ENCODE data around the gene AP3B2. TPM values are rescaled to one million over a fixed set of nuclear protein-coding genes. Genes with fewer than 3 reads are reported as not detected.

Gene AP3B2
- total and polyA plus RNA-seq, 2 donors (not counting 3 experiments of a cell fraction or from before 2014, with no cell fraction given), result not detected

DNA sequence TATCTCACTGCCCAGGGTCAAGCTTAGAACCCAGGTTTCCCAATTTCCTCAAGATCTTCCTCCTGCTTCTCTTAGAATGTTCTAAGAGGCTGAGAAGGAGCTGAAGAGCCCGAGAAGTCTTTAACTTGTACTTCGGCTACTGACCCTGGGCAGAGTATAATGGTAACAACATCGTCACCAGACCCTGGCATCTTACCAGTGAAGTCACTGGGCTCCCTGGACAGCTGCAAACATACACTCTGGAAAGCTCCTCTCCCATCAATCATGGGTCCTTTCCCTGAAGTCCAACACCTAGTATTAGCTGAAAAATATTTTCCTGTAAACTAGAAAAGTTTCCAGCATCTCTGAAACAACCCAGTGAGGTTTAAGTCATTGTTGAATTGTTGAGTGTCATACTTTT is 85.2 kb downstream of the AP3B2 start:
- no peaks in the 10 kb centered on the region for H3K27me3 ChIP-seq (ENCODE audit: control insufficient read depth in 2 of 2, insufficient read depth in 2 of 2, low read length in 2 of 2)
- FAIRE-seq (no peak), DNase-seq (ENCODE audit: low read depth, low spot score) (no peak)
- intact Hi-C loops (cut with micrococcal nuclease) (no loop called here), dilution Hi-C loops (cut with MboI; ENCODE audit: extremely low pct_ligation_motif_present, low sequenced_read_pairs) (no loop called here)
- no TSS peak for BruUV-seq (replicated peaks)
- H2AFZ ChIP-seq (ENCODE audit: low read depth, low read length), result no peak overlapping the region
- H3K36me3 ChIP-seq (ENCODE audit: control insufficient read depth in 2 of 2, extremely low read depth in 1 of 2, insufficient read depth in 2 of 2, low read length in 2 of 2), result no peaks in the 10 kb centered on the region
- CTCF ChIA-PET, result interaction anchor here (1.2 kb wide), 1 partner anchor 17 kb away, joined by 3 read pairs; no protein-coding TSS in a partner anchor
- no peaks in the 10 kb centered on the region for H3K9me3 ChIP-seq (replicated peaks; ENCODE audit: control insufficient read depth, insufficient read depth, low read length)
- H3K79me2 ChIP-seq (ENCODE audit: control insufficient read depth, insufficient read depth, low read length), result no peaks in the 10 kb centered on the region
- TF ChIP-seq, protein P1, sequence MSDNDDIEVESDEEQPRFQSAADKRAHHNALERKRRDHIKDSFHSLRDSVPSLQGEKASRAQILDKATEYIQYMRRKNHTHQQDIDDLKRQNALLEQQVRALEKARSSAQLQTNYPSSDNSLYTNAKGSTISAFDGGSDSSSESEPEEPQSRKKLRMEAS (IDR thresholded peaks at IDR 0.05; ENCODE audit: insufficient read depth, insufficient read length), result no peak
- TF ChIP-seq MYC (IDR thresholded peaks at IDR 0.05; ENCODE audit: low read depth, low read length) (no peak), FOS (IDR thresholded peaks at IDR 0.05; ENCODE audit: borderline replicate concordance, insufficient read depth, low read length) (no peak)
- H4K20me1 ChIP-seq (replicated peaks; ENCODE audit: control insufficient read depth, extremely low read depth, insufficient read depth, low read length), result no peaks in the 10 kb centered on the region
- H3K27ac ChIP-seq (ENCODE audit: insufficient read depth, low read depth, low read length), result no peak overlapping the region
- POLR2A ChIA-PET, result interaction anchor here (0.6 kb wide), 1 partner anchor 1460 kb away, joined by 3 read pairs; no protein-coding TSS in a partner anchor
- H3K4me3 ChIP-seq (replicated peaks in 1 of 3; ENCODE audit: insufficient read depth in 1 of 3, low read depth in 1 of 3, low read length in 3 of 3), result no peak overlapping the region
- H3K4me2 ChIP-seq (ENCODE audit: insufficient read depth, low read length), result no peak overlapping the region
- H3K9ac ChIP-seq (replicated peaks; ENCODE audit: extremely low read depth, insufficient read depth, low read length), result no peak overlapping the region
- no peaks in the 10 kb centered on the region for H3K4me1 ChIP-seq (ENCODE audit: control insufficient read depth, extremely low read depth, insufficient read depth, low read length)
- no peaks in the 10 kb centered on the region for H3K9me1 ChIP-seq (replicated peaks; ENCODE audit: control insufficient read depth, extremely low read depth, insufficient read depth, low read length)

DNA sequence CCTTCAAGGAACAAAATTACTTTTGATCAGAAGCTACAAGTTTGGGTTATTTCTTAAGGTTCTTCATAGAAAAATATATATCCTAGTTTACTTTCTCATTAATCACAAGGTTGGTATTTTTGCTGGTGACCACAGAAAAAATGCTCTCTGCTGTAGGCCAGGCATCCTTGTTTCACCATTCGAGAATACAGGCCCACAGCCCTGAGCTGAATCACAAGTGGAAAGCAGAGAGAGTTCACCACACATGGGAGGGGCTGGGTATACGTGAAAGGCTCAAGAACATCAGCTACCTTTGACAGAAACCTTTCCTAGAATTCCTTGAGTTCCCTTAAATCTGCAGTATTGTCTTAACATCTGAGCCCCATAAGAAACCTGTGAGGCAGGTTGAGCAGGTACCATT is 85.7 kb downstream of the AP3B2 start:
- no peak overlapping the region for H3K9ac ChIP-seq (replicated peaks; ENCODE audit: extremely low read depth, insufficient read depth, low read length)
- no peaks in the 10 kb centered on the region for H3K79me2 ChIP-seq (ENCODE audit: control insufficient read depth, insufficient read depth, low read length)
- TF ChIP-seq GATA2 (IDR thresholded peaks at IDR 0.05; ENCODE audit: insufficient read depth, insufficient read length, low read depth, low read length) (no peak), POLR2A (IDR thresholded peaks at IDR 0.05; ENCODE audit: low read depth, low read length) (no peak), JUN (IDR thresholded peaks at IDR 0.05; ENCODE audit: borderline replicate concordance, insufficient read depth, insufficient read length, low read depth) (no peak), MYC (IDR thresholded peaks at IDR 0.05; ENCODE audit: low read depth, low read length) (no peak), EZH2 (IDR thresholded peaks at IDR 0.05; ENCODE audit: borderline replicate concordance, low read depth, low read length, severe bottlenecking) (no peak), FOS (IDR thresholded peaks at IDR 0.05; ENCODE audit: borderline replicate concordance, insufficient read depth, low read length) (no peak), POLR2AphosphoS5 (IDR thresholded peaks at IDR 0.05; ENCODE audit: insufficient read depth, low read depth, low read length) (no peak)
- TF ChIP-seq, protein P2, sequence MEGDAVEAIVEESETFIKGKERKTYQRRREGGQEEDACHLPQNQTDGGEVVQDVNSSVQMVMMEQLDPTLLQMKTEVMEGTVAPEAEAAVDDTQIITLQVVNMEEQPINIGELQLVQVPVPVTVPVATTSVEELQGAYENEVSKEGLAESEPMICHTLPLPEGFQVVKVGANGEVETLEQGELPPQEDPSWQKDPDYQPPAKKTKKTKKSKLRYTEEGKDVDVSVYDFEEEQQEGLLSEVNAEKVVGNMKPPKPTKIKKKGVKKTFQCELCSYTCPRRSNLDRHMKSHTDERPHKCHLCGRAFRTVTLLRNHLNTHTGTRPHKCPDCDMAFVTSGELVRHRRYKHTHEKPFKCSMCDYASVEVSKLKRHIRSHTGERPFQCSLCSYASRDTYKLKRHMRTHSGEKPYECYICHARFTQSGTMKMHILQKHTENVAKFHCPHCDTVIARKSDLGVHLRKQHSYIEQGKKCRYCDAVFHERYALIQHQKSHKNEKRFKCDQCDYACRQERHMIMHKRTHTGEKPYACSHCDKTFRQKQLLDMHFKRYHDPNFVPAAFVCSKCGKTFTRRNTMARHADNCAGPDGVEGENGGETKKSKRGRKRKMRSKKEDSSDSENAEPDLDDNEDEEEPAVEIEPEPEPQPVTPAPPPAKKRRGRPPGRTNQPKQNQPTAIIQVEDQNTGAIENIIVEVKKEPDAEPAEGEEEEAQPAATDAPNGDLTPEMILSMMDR (IDR thresholded peaks at IDR 0.05; ENCODE audit: extremely low read depth in 1 of 2, insufficient read depth in 1 of 2, low read depth in 1 of 2, low read length in 2 of 2), result no peak
- TF ChIP-seq, protein P1 (IDR thresholded peaks at IDR 0.05; ENCODE audit: insufficient read depth, insufficient read length), result no peak
- no peak overlapping the region for H3K4me3 ChIP-seq (replicated peaks in 1 of 3; ENCODE audit: insufficient read depth in 1 of 3, low read depth in 1 of 3, low read length in 3 of 3)
- intact Hi-C loops (cut with micrococcal nuclease) (no loop called here), dilution Hi-C loops (cut with MboI; ENCODE audit: extremely low pct_ligation_motif_present, low sequenced_read_pairs) (no loop called here)
- H3K9me3 ChIP-seq (replicated peaks; ENCODE audit: control insufficient read depth, insufficient read depth, low read length), result no peaks in the 10 kb centered on the region
- ChIA-PET POLR2A (interaction anchor here (0.6 kb wide), 1 partner anchor 1460 kb away, joined by 3 read pairs; no protein-coding TSS in a partner anchor), CTCF (interaction anchor here (1.2 kb wide), 1 partner anchor 18 kb away, joined by 3 read pairs; no protein-coding TSS in a partner anchor)
- H4K20me1 ChIP-seq (replicated peaks; ENCODE audit: control insufficient read depth, extremely low read depth, insufficient read depth, low read length), result no peaks in the 10 kb centered on the region
- DNase-seq (ENCODE audit: low read depth, low spot score) (no peak), FAIRE-seq (no peak)
- no peaks in the 10 kb centered on the region for H3K4me1 ChIP-seq (ENCODE audit: control insufficient read depth, extremely low read depth, insufficient read depth, low read length)
- no peak overlapping the region for H3K27ac ChIP-seq (ENCODE audit: insufficient read depth, low read depth, low read length)
- no peaks in the 10 kb centered on the region for H3K27me3 ChIP-seq (ENCODE audit: control insufficient read depth in 2 of 2, insufficient read depth in 2 of 2, low read length in 2 of 2)
- no peak overlapping the region for H3K4me2 ChIP-seq (ENCODE audit: insufficient read depth, low read length)
- no peaks in the 10 kb centered on the region for H3K36me3 ChIP-seq (ENCODE audit: control insufficient read depth in 2 of 2, extremely low read depth in 1 of 2, insufficient read depth in 2 of 2, low read length in 2 of 2)
- no peaks in the 10 kb centered on the region for H3K9me1 ChIP-seq (replicated peaks; ENCODE audit: control insufficient read depth, extremely low read depth, insufficient read depth, low read length)
- no TSS peak for BruUV-seq (replicated peaks)
- no peak overlapping the region for H2AFZ ChIP-seq (ENCODE audit: low read depth, low read length)
